Lower lobe of right lung (tissue), 2 donors: ENCODE results near the gene SLC5A9. TPM values are rescaled to one million over a fixed set of nuclear protein-coding genes. Genes with fewer than 3 reads are reported as not detected.

ENCODE experiments used
- ATAC-seq, 2 donors: fragments of 200-7000 bp; cut with Tn5 transposase; one replicate each; pipeline ENCODE4 v1.9.1; 2020 to 2022; ENCODE audit warnings: mild to moderate bottlenecking in 2 of 2, moderate library complexity in 2 of 2
- DNase-seq: peaks from one replicate; pipeline ENCODE4 v3.0.0-alpha.2; 2020
- H3K27ac ChIP-seq: fragments of 200-600 bp; one replicate; pipeline ENCODE4 v1.8.0; 2022
- H3K27me3 ChIP-seq: fragments of 200-600 bp; one replicate; pipeline ENCODE4 v1.8.0; 2022; ENCODE audit warnings: low read depth
- H3K36me3 ChIP-seq: fragments of 200-600 bp; one replicate; pipeline ENCODE4 v1.8.0; 2022; ENCODE audit warnings: mild to moderate bottlenecking
- H3K4me1 ChIP-seq: fragments of 200-600 bp; one replicate; pipeline ENCODE4 v1.8.0; 2022
- H3K4me3 ChIP-seq: fragments of 200-600 bp; one replicate; pipeline ENCODE4 v1.8.0; 2022; ENCODE audit warnings: mild to moderate bottlenecking
- H3K9me3 ChIP-seq: fragments of 200-600 bp; one replicate; pipeline ENCODE4 v1.8.0; 2022
- CTCF ChIP-seq: fragments of 200-600 bp; IDR thresholded peaks from one replicate; pipeline ENCODE4 v1.8.0; 2022; ENCODE audit warnings: antibody characterized with exemption, mild to moderate bottlenecking
- intact Hi-C: fragments of 100-400 bp; cut with DNase I; formaldehyde crosslinking; loops from one replicate; pipeline ENCODE4 v1.11.0; 2022
- total RNA-seq: library from RNA; stranded (reverse); fragmentation: NEBNext Ultra II Directional; extraction: Animal tissue kit (Norgen Biotek cat#: 25700); gene quantifications from one replicate; pipeline ENCODE4 v1.2.1, GENCODE V29; 2021
- donor health status: DM: no; HTN: yes; CAD: no; lungs with severe emphysema.

SLC5A9 gene
- total RNA-seq, 1 donor from 2014 or later = 8.2 TPM

- H3K4me3 ChIP-seq = no peak overlapping the region
Observed at GRCh38 chr1:48198970-48199369, 23.5 kb upstream of the SLC5A9 start.

GRCh38 chr1:48200166-48200900 is 22.2 kb upstream of the SLC5A9 start:
- Histone ChIP-seq H3K4me1 (no peaks in the 10 kb centered on the region), H3K27me3 (no peaks in the 10 kb centered on the region), H3K9me3 (no peaks in the 10 kb centered on the region), H3K4me3 (no peak overlapping the region), H3K36me3 (no peaks in the 10 kb centered on the region), H3K27ac (no peak overlapping the region)
- ATAC-seq = no peak
- intact Hi-C loops = no loop called here
- DNase-seq = no peak
- TF ChIP-seq CTCF = no peak

More at GRCh38 chr1:48198970-48199369, 23.5 kb upstream of the SLC5A9 start:
- no peaks in the 10 kb centered on the region for H3K4me1 ChIP-seq
- no peaks in the 10 kb centered on the region for H3K9me3 ChIP-seq
- DNase-seq (no peak), ATAC-seq (no peak)
- no peaks in the 10 kb centered on the region for H3K36me3 ChIP-seq
- TF ChIP-seq CTCF = no peak
- H3K27ac ChIP-seq = no peak overlapping the region
- intact Hi-C loops = no loop called here
- H3K27me3 ChIP-seq = no peaks in the 10 kb centered on the region

- H3K27me3 ChIP-seq = no peaks in the 10 kb centered on the region
- no peaks in the 10 kb centered on the region for H3K4me1 ChIP-seq
- H3K4me3 ChIP-seq = no peak overlapping the region
- no peaks in the 10 kb centered on the region for H3K9me3 ChIP-seq
- intact Hi-C loops = no loop called here
- peak; percentile 84 for TF ChIP-seq CTCF
- no peak overlapping the region for H3K27ac ChIP-seq
- DNase-seq (peak; percentile 74), ATAC-seq (peak; percentile 84 to 88)
- H3K36me3 ChIP-seq = no peaks in the 10 kb centered on the region
Observed at GRCh38 chr1:48202030-48202752, 20.3 kb upstream of the SLC5A9 start.

GRCh38 chr1:48203287-48203900 is 19.1 kb upstream of the SLC5A9 start:
- intact Hi-C loops = no loop called here
- H3K27ac ChIP-seq = no peak overlapping the region
- DNase-seq = no peak
- ATAC-seq = peak; percentile 59 to 82
- TF ChIP-seq CTCF = peak; percentile 57
- H3K27me3 ChIP-seq = no peaks in the 10 kb centered on the region
- no peaks in the 10 kb centered on the region for H3K9me3 ChIP-seq
- no peaks in the 10 kb centered on the region for H3K4me1 ChIP-seq
- H3K36me3 ChIP-seq = no peaks in the 10 kb centered on the region
- no peak overlapping the region for H3K4me3 ChIP-seq

DNA sequence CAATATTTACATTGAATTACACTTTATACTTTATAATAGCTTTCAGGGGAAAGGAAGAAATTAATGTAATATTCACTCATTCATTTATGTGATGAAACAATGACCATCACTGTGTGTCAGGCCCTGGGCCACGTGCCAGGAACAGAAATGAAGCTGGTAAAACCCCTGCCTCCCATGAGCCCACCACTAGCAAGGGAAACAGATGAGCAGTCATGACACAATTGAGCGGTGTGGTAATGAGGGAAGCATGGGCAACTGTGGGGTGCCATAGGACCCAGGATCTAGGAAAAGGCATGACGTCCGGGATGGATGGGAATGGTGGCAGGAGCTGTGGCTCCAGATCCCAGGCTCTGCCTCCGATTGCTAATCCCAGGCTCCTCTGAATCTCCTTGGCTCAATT is 17.0 kb upstream of the SLC5A9 start:
- no peaks in the 10 kb centered on the region for H3K27me3 ChIP-seq
- intact Hi-C loops = no loop called here
- H3K9me3 ChIP-seq = no peaks in the 10 kb centered on the region
- ATAC-seq = no peak
- H3K4me3 ChIP-seq = no peak overlapping the region
- DNase-seq = no peak
- H3K4me1 ChIP-seq = no peaks in the 10 kb centered on the region
- H3K27ac ChIP-seq = no peak overlapping the region
- no peaks in the 10 kb centered on the region for H3K36me3 ChIP-seq
- TF ChIP-seq CTCF = no peak
